Kidney tubule cell (primary cell): Measurements from ENCODE around the gene IL24.

Experiments
- DNase-seq: peaks from one replicate; pipeline ENCODE4 v3.0.0-alpha.2; 2018; ENCODE audit warnings: low spot score

The IL24 gene

GRCh38 chr1:206925106-206925736, 28.0 kb downstream of the IL24 start:
- DNase-seq, result peak; percentile 42

- DNase-seq, result no peak
Measured at GRCh38 chr1:206926286-206926685, 29.0 kb downstream of the IL24 start.

GRCh38 chr1:206929524-206929923, 32.3 kb downstream of the IL24 start:
- no peak for DNase-seq

GRCh38 chr1:206930210-206930798, 33.1 kb downstream of the IL24 start:
- DNase-seq, result no peak

GRCh38 chr1:206931709-206932108, 34.5 kb downstream of the IL24 start:
- no peak for DNase-seq

GRCh38 chr1:206932177-206932576, 34.9 kb downstream of the IL24 start:
- no peak for DNase-seq

GRCh38 chr1:206933333-206933945, 36.2 kb downstream of the IL24 start:
- DNase-seq, result no peak

GRCh38 chr1:206935491-206936067, 38.3 kb downstream of the IL24 start:
- peak; percentile 54 for DNase-seq

- no peak for DNase-seq
Measured at GRCh38 chr1:206937425-206937824, 40.2 kb downstream of the IL24 start.

- DNase-seq, result no peak
Measured at GRCh38 chr1:206939131-206939530, 41.9 kb downstream of the IL24 start.

- DNase-seq, result no peak
Measured at GRCh38 chr1:206939841-206940587, 42.8 kb downstream of the IL24 start.

- DNase-seq, result no peak
Measured at GRCh38 chr1:206940588-206940936, 43.3 kb downstream of the IL24 start.

- peak; percentile 52 for DNase-seq
Measured at GRCh38 chr1:206941766-206942418, 44.6 kb downstream of the IL24 start.

- no peak for DNase-seq
Measured at GRCh38 chr1:206944703-206945102, 47.5 kb downstream of the IL24 start.

GRCh38 chr1:206945779-206946178, 48.5 kb downstream of the IL24 start:
- DNase-seq, result no peak

- peak; percentile 12 for DNase-seq
Measured at GRCh38 chr1:206946261-206946660, 49.0 kb downstream of the IL24 start, which contains the start of gene PIGR. Gene PIGR, minus strand, starts transcription at chr1:206946466. Its CDS starts 5,935 bp downstream, at chr1:206940531.

- no peak for DNase-seq
Measured at GRCh38 chr1:206947255-206947654, 50.0 kb downstream of the IL24 start.

- no peak for DNase-seq
Measured at GRCh38 chr1:206949208-206949607, 52.0 kb downstream of the IL24 start.

GRCh38 chr1:206949641-206950040, 52.4 kb downstream of the IL24 start:
- no peak for DNase-seq

- peak; percentile 96 for DNase-seq
Measured at GRCh38 chr1:206951318-206952100, 54.3 kb downstream of the IL24 start.

GRCh38 chr1:206952171-206952570, 54.9 kb downstream of the IL24 start:
- DNase-seq, result peak; percentile 94
